Measurements from ENCODE around the gene HPCA.

HPCA gene

DNA sequence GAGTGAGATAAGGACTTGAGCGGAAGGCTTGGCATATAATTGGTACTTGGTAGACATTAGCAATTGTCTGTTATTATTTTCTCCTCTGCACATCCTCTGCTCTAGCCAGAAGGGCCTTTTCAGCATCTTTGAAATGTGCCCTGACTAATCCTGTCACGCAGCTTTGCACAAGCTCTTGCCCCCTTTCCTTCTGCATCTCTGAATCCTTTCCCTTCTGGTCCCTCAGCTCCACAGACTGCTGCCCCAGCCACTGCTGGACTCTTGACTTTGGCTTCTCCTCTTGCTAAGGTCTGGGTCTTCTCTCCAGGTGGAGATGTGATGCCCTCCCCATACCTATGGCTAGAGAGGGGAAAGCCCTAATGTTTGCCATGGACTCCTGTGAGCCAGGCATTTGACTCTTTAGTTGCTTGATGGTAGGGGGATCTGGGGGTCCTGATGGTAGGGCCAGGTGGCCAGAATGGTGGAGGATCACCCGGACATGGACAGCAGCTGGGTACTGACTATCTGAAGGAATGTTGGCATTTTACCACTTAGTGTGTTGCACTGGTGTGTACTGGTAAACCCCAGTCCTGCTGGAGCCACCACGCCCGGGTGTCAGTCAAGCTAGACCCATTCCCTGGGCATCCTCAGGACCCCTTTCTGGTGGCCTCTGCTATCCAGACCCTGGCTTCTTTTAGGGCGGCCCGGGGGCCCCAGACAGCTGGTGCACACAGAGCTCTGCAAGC is 4.4 kb downstream of the HPCA start:
- DNase-seq (ENCODE audit: low spot score), result no peak

DNA sequence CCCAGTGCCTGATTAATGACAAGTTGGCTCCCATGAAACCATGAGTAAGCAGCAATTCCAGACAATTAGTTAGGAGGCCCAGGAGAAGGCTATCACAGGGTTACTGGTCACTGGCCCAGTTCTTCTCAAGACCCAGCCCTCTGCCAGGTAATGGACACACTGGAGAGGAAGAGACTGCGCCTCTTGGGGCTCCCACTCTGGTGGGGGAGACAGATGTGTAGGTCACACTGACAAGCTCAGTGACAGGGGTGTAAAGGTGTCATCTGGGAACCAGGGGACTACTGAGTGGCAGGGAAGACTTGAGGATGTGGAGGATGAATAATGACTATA is 4.9 kb downstream of the HPCA start:
- no peak for DNase-seq (ENCODE audit: low spot score)

DNA sequence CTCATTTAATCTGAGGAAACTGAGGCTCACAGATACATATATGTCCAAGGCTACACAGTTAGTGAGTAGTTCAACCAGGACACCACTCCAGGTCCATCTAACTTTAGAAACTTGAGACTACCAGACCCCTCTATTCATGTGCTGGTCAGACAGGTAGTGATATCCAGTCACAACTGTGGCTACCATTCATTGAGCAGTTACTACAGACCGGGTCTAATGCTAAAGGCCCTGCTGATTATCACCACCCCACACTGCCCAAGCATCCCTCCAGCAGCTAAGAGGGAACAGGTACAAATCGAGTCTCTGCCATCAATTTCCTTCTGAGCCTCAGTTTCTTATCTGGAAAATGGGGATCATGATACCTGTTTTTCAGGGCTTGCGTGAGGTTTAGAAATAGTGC is 5.3 kb downstream of the HPCA start:
- no peak for DNase-seq (ENCODE audit: low spot score)

- DNase-seq (ENCODE audit: low spot score), result peak; percentile 16
Measured at GRCh38 chr1:32892368-32893197, 6.3 kb downstream of the HPCA start.

GRCh38 chr1:32893198-32894018 is 7.1 kb downstream of the HPCA start:
- DNase-seq (ENCODE audit: low spot score), result no peak

- no peak for DNase-seq (ENCODE audit: low spot score)
Measured at GRCh38 chr1:32894019-32894600, 7.8 kb downstream of the HPCA start.

- DNase-seq (ENCODE audit: low spot score), result no peak
Measured at GRCh38 chr1:32894681-32895080, 8.4 kb downstream of the HPCA start.

- no peak for DNase-seq (ENCODE audit: low spot score)
Measured at GRCh38 chr1:32895325-32896215, 9.3 kb downstream of the HPCA start.

DNA sequence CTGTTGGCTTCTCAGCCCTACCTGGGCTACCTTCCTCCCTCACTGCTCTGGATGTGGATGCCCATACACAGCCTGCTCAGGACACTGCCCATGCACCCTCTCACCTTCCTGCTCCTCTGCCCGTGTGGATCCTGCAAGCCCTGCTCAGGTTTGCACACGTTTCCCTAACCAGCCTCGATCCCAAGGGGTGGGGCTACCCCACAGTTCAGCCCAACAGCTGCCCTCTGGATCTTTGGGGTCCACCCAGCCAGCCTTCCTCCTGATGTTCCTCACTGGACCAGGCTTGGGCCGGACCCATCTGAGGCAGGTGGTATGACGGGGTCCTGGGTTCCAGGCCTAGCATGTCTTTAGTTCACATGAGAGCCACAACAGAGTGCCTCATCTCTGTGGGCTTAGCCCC is 10.2 kb downstream of the HPCA start:
- no peak for DNase-seq (ENCODE audit: low spot score)

- DNase-seq (ENCODE audit: low spot score), result no peak
Measured at GRCh38 chr1:32897082-32898049, 11.1 kb downstream of the HPCA start.

- DNase-seq (ENCODE audit: low spot score), result no peak
Measured at GRCh38 chr1:32898056-32898455, 11.8 kb downstream of the HPCA start.

DNA sequence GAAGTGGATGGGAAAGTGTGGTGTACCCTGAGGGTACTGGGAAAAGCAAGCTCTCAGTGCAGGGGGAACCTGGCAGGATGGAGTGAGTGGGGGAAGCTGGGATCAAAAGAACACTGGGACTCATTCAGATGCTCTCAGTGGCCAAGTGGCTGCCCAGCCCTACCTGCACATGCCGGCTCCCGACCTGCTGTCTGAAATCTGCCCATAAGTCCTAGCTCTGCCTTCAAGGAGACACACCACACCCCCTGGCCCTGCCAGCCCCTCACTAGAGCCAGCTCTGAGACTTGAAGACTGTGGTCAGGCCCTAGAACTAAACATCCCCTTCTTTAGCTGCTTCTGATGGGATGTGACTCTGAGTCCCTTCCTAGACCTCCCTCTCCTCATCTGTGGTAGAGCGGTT is 12.7 kb downstream of the HPCA start:
- no peak for DNase-seq (ENCODE audit: low spot score)

DNA sequence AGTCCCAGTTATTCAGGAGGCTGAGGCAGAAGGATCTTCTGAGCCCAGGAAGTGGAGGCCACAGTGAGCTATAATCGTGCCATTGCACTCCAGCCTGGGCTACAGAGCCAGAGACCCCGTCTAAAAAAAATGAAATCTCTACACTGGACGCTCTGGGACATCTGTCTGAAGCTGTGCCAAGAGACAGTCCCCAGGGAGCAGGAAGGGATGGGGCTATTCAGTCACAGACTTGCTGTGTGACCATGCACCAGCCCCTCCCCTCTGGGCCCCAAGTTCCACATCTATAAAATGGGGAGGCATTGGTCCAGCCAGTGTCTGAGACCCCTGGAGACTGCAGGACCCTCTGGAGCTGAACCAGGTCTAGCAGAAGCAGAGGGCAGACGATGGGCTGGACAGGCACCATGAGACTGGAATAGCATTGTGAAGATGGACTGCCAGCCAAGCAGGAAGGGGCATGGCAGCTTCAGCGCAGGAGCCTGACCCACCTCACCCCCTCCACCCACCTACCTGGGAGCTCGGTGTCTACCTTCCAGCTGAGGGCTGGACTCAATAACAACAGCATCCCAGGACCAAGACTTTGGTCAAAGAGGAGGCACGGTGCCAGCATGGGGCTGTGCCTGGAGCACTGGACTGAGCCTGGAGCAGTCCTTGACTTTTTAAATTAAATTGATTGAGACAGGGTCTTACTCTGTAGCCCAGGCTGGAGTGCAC is 13.4 kb downstream of the HPCA start:
- DNase-seq (ENCODE audit: low spot score), result no peak

- DNase-seq (ENCODE audit: low spot score), result no peak
Measured at GRCh38 chr1:32900371-32900955, 14.2 kb downstream of the HPCA start.

GRCh38 chr1:32900956-32901822 is 14.9 kb downstream of the HPCA start, which contains the start of gene TMEM54:
Gene TMEM54, minus strand, starts transcription at chr1:32901389. Its CDS starts 151 bp downstream, at chr1:32901238.
- no peak for DNase-seq (ENCODE audit: low spot score)

- DNase-seq (ENCODE audit: low spot score), result no peak
Measured at GRCh38 chr1:32901823-32902534, 15.7 kb downstream of the HPCA start.

- DNase-seq (ENCODE audit: low spot score), result no peak
Measured at GRCh38 chr1:32902535-32902920, 16.2 kb downstream of the HPCA start.

Data from activated CD4-positive, alpha-beta T cell treated with anti-CD3 and anti-CD28 coated beads, Interleukin-2, Interleukin-4, amounts not matched to agents 100 ng/mL and 50 ng/mL, durations not matched to agents 16 hours and 8 hours (primary cell).